ENCODE measurements around the gene KIRREL3.

DNA sequence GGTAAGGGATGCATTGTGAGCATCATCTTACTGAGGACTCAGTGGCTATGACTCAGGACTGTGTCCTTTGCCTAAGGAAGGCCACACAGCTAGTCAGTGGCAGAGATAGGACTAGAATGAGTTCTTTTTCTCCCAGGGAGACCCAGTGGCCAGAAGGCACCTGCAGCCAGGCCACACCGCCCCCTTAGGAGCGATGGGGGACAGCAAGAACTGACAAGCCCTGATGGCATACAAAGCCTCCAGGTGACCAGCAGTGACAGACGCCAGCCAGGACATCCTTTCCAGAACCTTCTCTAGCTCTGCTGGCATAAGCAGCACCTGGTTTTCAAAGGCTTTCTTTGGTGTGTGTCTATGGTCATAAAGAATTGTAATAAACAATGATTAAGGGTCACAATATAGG lies 405.0 kb downstream of the KIRREL3 start:
- no peak for TF ChIP-seq POLR2AphosphoS5 (IDR thresholded peaks at IDR 0.05; ENCODE audit: low read depth)
- TF ChIP-seq, protein P1, sequence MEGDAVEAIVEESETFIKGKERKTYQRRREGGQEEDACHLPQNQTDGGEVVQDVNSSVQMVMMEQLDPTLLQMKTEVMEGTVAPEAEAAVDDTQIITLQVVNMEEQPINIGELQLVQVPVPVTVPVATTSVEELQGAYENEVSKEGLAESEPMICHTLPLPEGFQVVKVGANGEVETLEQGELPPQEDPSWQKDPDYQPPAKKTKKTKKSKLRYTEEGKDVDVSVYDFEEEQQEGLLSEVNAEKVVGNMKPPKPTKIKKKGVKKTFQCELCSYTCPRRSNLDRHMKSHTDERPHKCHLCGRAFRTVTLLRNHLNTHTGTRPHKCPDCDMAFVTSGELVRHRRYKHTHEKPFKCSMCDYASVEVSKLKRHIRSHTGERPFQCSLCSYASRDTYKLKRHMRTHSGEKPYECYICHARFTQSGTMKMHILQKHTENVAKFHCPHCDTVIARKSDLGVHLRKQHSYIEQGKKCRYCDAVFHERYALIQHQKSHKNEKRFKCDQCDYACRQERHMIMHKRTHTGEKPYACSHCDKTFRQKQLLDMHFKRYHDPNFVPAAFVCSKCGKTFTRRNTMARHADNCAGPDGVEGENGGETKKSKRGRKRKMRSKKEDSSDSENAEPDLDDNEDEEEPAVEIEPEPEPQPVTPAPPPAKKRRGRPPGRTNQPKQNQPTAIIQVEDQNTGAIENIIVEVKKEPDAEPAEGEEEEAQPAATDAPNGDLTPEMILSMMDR (IDR thresholded peaks at IDR 0.05; ENCODE audit: insufficient read depth, low read length): no peak
- TF ChIP-seq GABPA (IDR thresholded peaks at IDR 0.05; ENCODE audit: low read depth): no peak
- TF ChIP-seq, protein P2, sequence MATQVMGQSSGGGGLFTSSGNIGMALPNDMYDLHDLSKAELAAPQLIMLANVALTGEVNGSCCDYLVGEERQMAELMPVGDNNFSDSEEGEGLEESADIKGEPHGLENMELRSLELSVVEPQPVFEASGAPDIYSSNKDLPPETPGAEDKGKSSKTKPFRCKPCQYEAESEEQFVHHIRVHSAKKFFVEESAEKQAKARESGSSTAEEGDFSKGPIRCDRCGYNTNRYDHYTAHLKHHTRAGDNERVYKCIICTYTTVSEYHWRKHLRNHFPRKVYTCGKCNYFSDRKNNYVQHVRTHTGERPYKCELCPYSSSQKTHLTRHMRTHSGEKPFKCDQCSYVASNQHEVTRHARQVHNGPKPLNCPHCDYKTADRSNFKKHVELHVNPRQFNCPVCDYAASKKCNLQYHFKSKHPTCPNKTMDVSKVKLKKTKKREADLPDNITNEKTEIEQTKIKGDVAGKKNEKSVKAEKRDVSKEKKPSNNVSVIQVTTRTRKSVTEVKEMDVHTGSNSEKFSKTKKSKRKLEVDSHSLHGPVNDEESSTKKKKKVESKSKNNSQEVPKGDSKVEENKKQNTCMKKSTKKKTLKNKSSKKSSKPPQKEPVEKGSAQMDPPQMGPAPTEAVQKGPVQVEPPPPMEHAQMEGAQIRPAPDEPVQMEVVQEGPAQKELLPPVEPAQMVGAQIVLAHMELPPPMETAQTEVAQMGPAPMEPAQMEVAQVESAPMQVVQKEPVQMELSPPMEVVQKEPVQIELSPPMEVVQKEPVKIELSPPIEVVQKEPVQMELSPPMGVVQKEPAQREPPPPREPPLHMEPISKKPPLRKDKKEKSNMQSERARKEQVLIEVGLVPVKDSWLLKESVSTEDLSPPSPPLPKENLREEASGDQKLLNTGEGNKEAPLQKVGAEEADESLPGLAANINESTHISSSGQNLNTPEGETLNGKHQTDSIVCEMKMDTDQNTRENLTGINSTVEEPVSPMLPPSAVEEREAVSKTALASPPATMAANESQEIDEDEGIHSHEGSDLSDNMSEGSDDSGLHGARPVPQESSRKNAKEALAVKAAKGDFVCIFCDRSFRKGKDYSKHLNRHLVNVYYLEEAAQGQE (IDR thresholded peaks at IDR 0.05; ENCODE audit: insufficient replicate concordance, low read depth): no peak

Measured in HL-60 (cell line).